Ectodermal cell (in vitro differentiated cells): ENCODE results near the gene EYA2.

Experiments used
- H3K27ac ChIP-seq: 2 replicates; pipeline ENCODE4 v1.7.0; 2013; ENCODE audit warnings: mild to moderate bottlenecking, low read depth, low read length; ENCODE audit not compliant: insufficient read depth, poor library complexity, severe bottlenecking
- H3K27me3 ChIP-seq: 2 replicates; pipeline ENCODE4 v1.7.0; 2013; ENCODE audit warnings: mild to moderate bottlenecking, low read length; ENCODE audit not compliant: insufficient read depth, control insufficient read depth, poor library complexity, severe bottlenecking
- H3K36me3 ChIP-seq: one replicate; pipeline ENCODE4 v1.7.0; 2013; ENCODE audit warnings: low read length; ENCODE audit not compliant: control insufficient read depth, insufficient read depth
- H3K4me1 ChIP-seq: one replicate; pipeline ENCODE4 v1.7.0; 2013; ENCODE audit warnings: low read length; ENCODE audit not compliant: control insufficient read depth, insufficient read depth
- H3K4me3 ChIP-seq: 2 replicates; pipeline ENCODE4 v1.7.0; 2013; ENCODE audit warnings: low read depth, low read length, control low read depth; ENCODE audit not compliant: insufficient read depth
- H3K9me3 ChIP-seq: 2 replicates; pipeline ENCODE4 v1.7.0; 2013; ENCODE audit warnings: mild to moderate bottlenecking, low read length, moderate library complexity; ENCODE audit not compliant: control insufficient read depth
- WGBS, 2 experiments: methylation state at CpG; one replicate each; pipeline ENCODE4 v1.1.7; 2013; ENCODE audit warnings: missing lambda C conversion rate in 2 of 2; 5-methylcytosine and 5-hydroxymethylcytosine counted together

Gene EYA2

GRCh38 chr20:47070176-47070575 is 175.5 kb downstream of the EYA2 start:
- WGBS, 2 experiments: 92 to 97% methylated on average over 3 of the region's 3 CpGs
- H3K27ac ChIP-seq: no peak overlapping the region
- H3K4me3 ChIP-seq: no peak overlapping the region

GRCh38 chr20:47071646-47072185 is 177.1 kb downstream of the EYA2 start:
- 95% methylated on average over 10 of the region's 10 CpGs for whole genome bisulfite sequencing, 2 experiments
- H3K36me3 ChIP-seq: no peaks in the 10 kb centered on the region
- H3K27ac ChIP-seq: no peak overlapping the region
- H3K27me3 ChIP-seq: no peaks in the 10 kb centered on the region
- H3K4me1 ChIP-seq: no peaks in the 10 kb centered on the region
- H3K4me3 ChIP-seq: no peak overlapping the region
- H3K9me3 ChIP-seq: peaks cover 4% of the 10 kb centered on the region

More at GRCh38 chr20:47070176-47070575, 175.5 kb downstream of the EYA2 start:
- H3K9me3 ChIP-seq: peaks cover 4% of the 10 kb centered on the region
- H3K36me3 ChIP-seq: no peaks in the 10 kb centered on the region
- H3K4me1 ChIP-seq: no peaks in the 10 kb centered on the region
- no peaks in the 10 kb centered on the region for H3K27me3 ChIP-seq

- WGBS, 2 experiments: 93 to 95% methylated on average over 16 of the region's 16 CpGs
- H3K4me3 ChIP-seq: no peak overlapping the region
- no peaks in the 10 kb centered on the region for H3K4me1 ChIP-seq
- H3K9me3 ChIP-seq: no peaks in the 10 kb centered on the region
- no peak overlapping the region for H3K27ac ChIP-seq
- no peaks in the 10 kb centered on the region for H3K36me3 ChIP-seq
- H3K27me3 ChIP-seq: no peaks in the 10 kb centered on the region
Observed at GRCh38 chr20:47073766-47074475, 179.3 kb downstream of the EYA2 start.

GRCh38 chr20:47075263-47075662 is 180.6 kb downstream of the EYA2 start:
- Histone ChIP-seq H3K9me3 (no peaks in the 10 kb centered on the region), H3K27ac (no peak overlapping the region), H3K4me1 (no peaks in the 10 kb centered on the region), H3K4me3 (no peak overlapping the region), H3K36me3 (no peaks in the 10 kb centered on the region), H3K27me3 (no peaks in the 10 kb centered on the region)
- WGBS, 2 experiments: 87 to 91% methylated on average over 3 of the region's 3 CpGs

GRCh38 chr20:47079047-47079446 is 184.4 kb downstream of the EYA2 start:
- no peaks in the 10 kb centered on the region for H3K4me1 ChIP-seq
- H3K4me3 ChIP-seq: no peak overlapping the region
- H3K27ac ChIP-seq: no peak overlapping the region
- no peaks in the 10 kb centered on the region for H3K27me3 ChIP-seq
- no peaks in the 10 kb centered on the region for H3K9me3 ChIP-seq
- H3K36me3 ChIP-seq: no peaks in the 10 kb centered on the region

DNA sequence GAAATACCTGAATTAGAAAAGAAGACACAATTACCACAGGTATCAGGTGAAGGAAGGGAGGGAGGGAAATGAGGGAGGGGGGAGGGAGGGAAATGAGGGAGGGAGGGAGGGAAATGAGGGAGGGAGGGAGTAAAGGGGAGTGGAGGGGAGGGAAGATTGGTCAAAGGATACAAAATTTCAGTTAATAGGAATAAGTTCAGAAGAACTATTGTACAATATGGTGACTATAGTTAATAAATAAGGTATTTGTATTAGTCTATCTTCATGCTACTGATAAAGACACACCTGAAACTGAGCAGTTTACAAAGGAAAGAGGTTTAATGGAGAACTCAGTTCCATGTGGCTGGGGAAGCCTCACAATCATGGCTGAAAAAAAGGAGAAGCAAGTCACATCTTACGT is 185.7 kb downstream of the EYA2 start:
- Histone ChIP-seq H3K27me3 (no peaks in the 10 kb centered on the region), H3K4me1 (no peaks in the 10 kb centered on the region), H3K27ac (no peak overlapping the region), H3K4me3 (no peak overlapping the region), H3K9me3 (no peaks in the 10 kb centered on the region), H3K36me3 (no peaks in the 10 kb centered on the region)
- 95 to 97% methylated on average over 1 of the region's 1 CpG for WGBS, 2 experiments

DNA sequence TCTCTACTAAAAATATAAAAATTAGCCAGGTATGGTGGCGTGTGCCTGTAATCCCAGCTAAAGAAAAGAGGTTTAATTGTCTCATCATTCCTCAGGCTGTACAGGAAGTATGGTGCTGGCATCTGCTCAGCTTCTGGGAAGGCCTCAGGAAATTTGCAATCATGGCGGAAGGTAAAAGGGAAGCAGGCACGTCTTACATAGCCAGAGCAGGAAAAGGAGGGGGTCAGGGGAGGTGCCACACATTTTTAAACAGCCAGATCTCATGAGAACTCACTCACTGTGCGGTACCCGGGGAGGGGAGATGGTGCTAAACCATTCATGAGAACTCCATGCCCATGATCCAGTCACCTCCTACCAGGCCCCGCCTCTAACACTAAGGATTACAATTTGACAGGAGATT is 191.7 kb downstream of the EYA2 start:
- no peaks in the 10 kb centered on the region for H3K36me3 ChIP-seq
- WGBS, 2 experiments: 73 to 76% methylated on average over 6 of the region's 6 CpGs
- H3K27ac ChIP-seq: no peak overlapping the region
- H3K4me3 ChIP-seq: no peak overlapping the region
- H3K27me3 ChIP-seq: no peaks in the 10 kb centered on the region
- H3K4me1 ChIP-seq: peaks cover 3% of the 10 kb centered on the region
- no peaks in the 10 kb centered on the region for H3K9me3 ChIP-seq

DNA sequence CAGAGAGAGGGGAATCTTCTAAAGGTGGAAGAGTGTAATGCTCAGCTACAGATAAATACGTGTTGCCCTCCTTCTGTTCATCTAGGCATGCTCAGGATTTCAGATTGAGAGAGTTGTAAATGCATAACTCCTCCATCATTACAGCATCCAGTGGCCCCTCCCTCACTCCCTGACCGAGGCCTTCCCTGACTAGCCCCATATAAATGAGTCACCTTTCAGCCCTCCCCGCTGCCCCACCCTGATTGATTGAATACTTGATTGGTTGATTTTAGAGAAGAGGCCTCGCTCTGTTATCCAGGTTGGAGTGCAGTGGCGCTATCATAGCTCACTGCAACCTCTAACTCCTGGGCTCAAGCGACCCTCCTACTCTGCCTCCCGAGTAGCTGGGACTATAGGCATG is 193.7 kb downstream of the EYA2 start:
- H3K4me1 ChIP-seq: peaks cover 3% of the 10 kb centered on the region

GRCh38 chr20:47089151-47089550 is 194.5 kb downstream of the EYA2 start:
- no peak overlapping the region for H3K4me3 ChIP-seq
- 88 to 90% methylated on average over 15 of the region's 15 CpGs for WGBS, 2 experiments

More for the DNA sequence above, 193.7 kb downstream of the EYA2 start:
- 91 to 94% methylated on average over 7 of the region's 7 CpGs for WGBS, 2 experiments
- Histone ChIP-seq H3K9me3 (no peaks in the 10 kb centered on the region), H3K27me3 (no peaks in the 10 kb centered on the region), H3K36me3 (no peaks in the 10 kb centered on the region), H3K4me3 (no peak overlapping the region), H3K27ac (no peak overlapping the region)

GRCh38 chr20:47090835-47091234 is 196.2 kb downstream of the EYA2 start:
- Histone ChIP-seq H3K4me3 (no peak overlapping the region), H3K9me3 (no peaks in the 10 kb centered on the region), H3K27me3 (no peaks in the 10 kb centered on the region), H3K36me3 (no peaks in the 10 kb centered on the region), H3K4me1 (peaks cover 3% of the 10 kb centered on the region), H3K27ac (no peak overlapping the region)
- 92 to 93% methylated on average over 5 of the region's 5 CpGs for WGBS, 2 experiments

More at GRCh38 chr20:47089151-47089550, 194.5 kb downstream of the EYA2 start:
- Histone ChIP-seq H3K4me1 (peaks cover 3% of the 10 kb centered on the region), H3K9me3 (no peaks in the 10 kb centered on the region), H3K27ac (no peak overlapping the region), H3K27me3 (no peaks in the 10 kb centered on the region), H3K36me3 (no peaks in the 10 kb centered on the region)
